Panc1 (cell line): ENCODE measurements around the gene UQCRFS1. TPM values are rescaled to one million over a fixed set of nuclear protein-coding genes. Genes with fewer than 3 reads are reported as not detected.

Experiments used
- ATAC-seq: fragments of 200-7000 bp; cut with Tn5 transposase; 2 replicates; pipeline ENCODE4 v1.9.1; 2020; ENCODE audit warnings: mild to moderate bottlenecking, moderate library complexity
- BruUV-seq: library from RNA; stranded (reverse); fragments of 400-500 nt; replicated peaks from 2 replicates; lab custom pipeline; 2021; lab: Mats Ljungman, UMichigan
- CTCF ChIA-PET: fragments of 300-600 bp; sonication (Branson Sonifier 250); formaldehyde crosslinking; loops from one replicate; lab custom pipeline; 2022; ENCODE audit warnings: antibody characterized with exemption; lab: Charles Lee
- POLR2A ChIA-PET: fragments of 300-600 bp; sonication (Branson Sonifier 250); formaldehyde crosslinking; loops from one replicate; lab custom pipeline; 2022; ENCODE audit warnings: antibody characterized with exemption; lab: Charles Lee
- DNase-seq: peaks from one replicate; pipeline ENCODE4 v3.0.0-alpha.2; 2010; ENCODE audit warnings: low read depth, low spot score
- H3K27ac ChIP-seq: 2 replicates; pipeline ENCODE4 v1.5.1; 2011; ENCODE audit warnings: mild to moderate bottlenecking, low read length, inconsistent platforms
- H3K27me3 ChIP-seq: fragments of 200-500 bp; sonication (Bioruptor generic); 2 replicates; pipeline ENCODE4 v1.6.0; 2014; ENCODE audit warnings: low read length, inconsistent platforms; ENCODE audit not compliant: control insufficient read depth, insufficient read depth
- H3K36me3 ChIP-seq: fragments of 200-500 bp; sonication (Bioruptor generic); 2 replicates; pipeline ENCODE4 v1.5.1; 2014; ENCODE audit warnings: inconsistent platforms, mild to moderate bottlenecking, low read length, moderate library complexity; ENCODE audit not compliant: control insufficient read depth, insufficient read depth
- H3K4me1 ChIP-seq: 2 replicates; pipeline ENCODE4 v1.5.1; 2011; ENCODE audit warnings: inconsistent platforms, mild to moderate bottlenecking, low read length, moderate library complexity; ENCODE audit not compliant: control insufficient read depth, insufficient read depth
- H3K4me3 ChIP-seq, 2 experiments: 2 replicates each; pipeline ENCODE4 v1.5.1; 2011 to 2012; ENCODE audit warnings: low read depth in 2 of 2, low read length in 2 of 2, mild to moderate bottlenecking in 2 of 2, inconsistent platforms in 1 of 2, moderate library complexity in 1 of 2
- H3K9me3 ChIP-seq: fragments of 200-500 bp; sonication (Bioruptor generic); 2 replicates; pipeline ENCODE4 v1.5.1; 2014; ENCODE audit warnings: low read depth, mild to moderate bottlenecking, inconsistent platforms, low read length, moderate library complexity; ENCODE audit not compliant: control insufficient read depth, insufficient read depth
- CTCF ChIP-seq: fragments of 450-650 bp; IDR thresholded peaks from 2 replicates; pipeline ENCODE4 v1.5.1; 2017; ENCODE audit warnings: mild to moderate bottlenecking
- POLR2AphosphoS5 ChIP-seq: IDR thresholded peaks from 2 replicates; pipeline ENCODE4 v1.6.1; 2012; ENCODE audit warnings: mild to moderate bottlenecking, low read depth, low read length, moderate library complexity
- SIN3A ChIP-seq: IDR thresholded peaks from 2 replicates; pipeline ENCODE4 v1.6.1; 2012; ENCODE audit warnings: low read depth, mild to moderate bottlenecking, low read length, moderate library complexity, borderline replicate concordance; ENCODE audit not compliant: insufficient read depth
- in situ Hi-C: cut with HindIII; loops from 2 replicates; pipeline ENCODE4 v1.10.0; 2016; ENCODE audit warnings: low sequenced_read_pairs, low pct_unique_long_range_greater_than_20kb
- intact Hi-C: fragments of 100-400 bp; cut with micrococcal nuclease; formaldehyde crosslinking; loops from one replicate; pipeline ENCODE4 v1.10.0; 2022; ENCODE audit not compliant: unreplicated experiment
- total RNA-seq: library from RNA; stranded (reverse); gene quantifications from one replicate; pipeline ENCODE4 v1.2.1, GENCODE V29; 2021; ENCODE audit not compliant: unreplicated experiment
- TF ChIP-seq, protein P1 (sequence below), 2 experiments: IDR thresholded peaks; 2 replicates each; pipeline ENCODE4 v1.6.1; 2011 to 2012; ENCODE audit warnings: low read depth in 2 of 2, control low read depth in 1 of 2, low read length in 1 of 2, mild to moderate bottlenecking in 1 of 2, moderate library complexity in 1 of 2; ENCODE audit not compliant: insufficient read depth in 1 of 2

Gene UQCRFS1
- total RNA-seq, 1 experiment from 2014 or later = 70.0 TPM

GRCh38 chr19:29259867-29260281, 46.9 kb upstream of the UQCRFS1 start:
- H3K36me3 ChIP-seq = no peaks in the 10 kb centered on the region
- ChIA-PET POLR2A (no interaction called here), CTCF (no interaction called here)
- H3K4me1 ChIP-seq = no peaks in the 10 kb centered on the region
- in situ Hi-C loops (no loop called here), intact Hi-C loops (loop anchor here (10.0 kb wide), 3 partner anchors 175 to 375 kb away; partner anchors contain the start of gene VSTM2B)
- ATAC-seq = no peak
- BruUV-seq = no TSS peak
- H3K4me3 ChIP-seq = no peak overlapping the region
- H3K9me3 ChIP-seq = no peaks in the 10 kb centered on the region
- no peak for DNase-seq
- no peak overlapping the region for H3K27ac ChIP-seq
- peaks cover 2% of the 10 kb centered on the region; the same call in 1 of the 2 replicates for H3K27me3 ChIP-seq
- TF ChIP-seq POLR2AphosphoS5 = no peak

GRCh38 chr19:29259153-29259552, 46.2 kb upstream of the UQCRFS1 start:
- DNase-seq (no peak), ATAC-seq (peak; percentile 75)
- CTCF ChIA-PET = interaction anchor here (1.0 kb wide), 1 partner anchor 522 kb away, joined by 4 read pairs; no protein-coding TSS in a partner anchor
- no peak for TF ChIP-seq POLR2AphosphoS5
- TF ChIP-seq CTCF = peak; percentile 82
- Histone ChIP-seq H3K4me3 (no peak overlapping the region), H3K36me3 (no peaks in the 10 kb centered on the region), H3K27ac (no peak overlapping the region), H3K9me3 (no peaks in the 10 kb centered on the region), H3K4me1 (no peaks in the 10 kb centered on the region), H3K27me3 (peaks cover 2% of the 10 kb centered on the region; the same call in 1 of the 2 replicates)
- no TSS peak for BruUV-seq
- POLR2A ChIA-PET = no interaction called here
- in situ Hi-C loops (no loop called here), intact Hi-C loops (no loop called here)

- Histone ChIP-seq H3K36me3 (no peaks in the 10 kb centered on the region), H3K27me3 (no peaks in the 10 kb centered on the region), H3K9me3 (no peaks in the 10 kb centered on the region), H3K27ac (no peak overlapping the region), H3K4me3 (no peak overlapping the region), H3K4me1 (no peaks in the 10 kb centered on the region)
- DNase-seq (no peak), ATAC-seq (no peak)
- ChIA-PET POLR2A (no interaction called here), CTCF (no interaction called here)
- TF ChIP-seq, protein P1, sequence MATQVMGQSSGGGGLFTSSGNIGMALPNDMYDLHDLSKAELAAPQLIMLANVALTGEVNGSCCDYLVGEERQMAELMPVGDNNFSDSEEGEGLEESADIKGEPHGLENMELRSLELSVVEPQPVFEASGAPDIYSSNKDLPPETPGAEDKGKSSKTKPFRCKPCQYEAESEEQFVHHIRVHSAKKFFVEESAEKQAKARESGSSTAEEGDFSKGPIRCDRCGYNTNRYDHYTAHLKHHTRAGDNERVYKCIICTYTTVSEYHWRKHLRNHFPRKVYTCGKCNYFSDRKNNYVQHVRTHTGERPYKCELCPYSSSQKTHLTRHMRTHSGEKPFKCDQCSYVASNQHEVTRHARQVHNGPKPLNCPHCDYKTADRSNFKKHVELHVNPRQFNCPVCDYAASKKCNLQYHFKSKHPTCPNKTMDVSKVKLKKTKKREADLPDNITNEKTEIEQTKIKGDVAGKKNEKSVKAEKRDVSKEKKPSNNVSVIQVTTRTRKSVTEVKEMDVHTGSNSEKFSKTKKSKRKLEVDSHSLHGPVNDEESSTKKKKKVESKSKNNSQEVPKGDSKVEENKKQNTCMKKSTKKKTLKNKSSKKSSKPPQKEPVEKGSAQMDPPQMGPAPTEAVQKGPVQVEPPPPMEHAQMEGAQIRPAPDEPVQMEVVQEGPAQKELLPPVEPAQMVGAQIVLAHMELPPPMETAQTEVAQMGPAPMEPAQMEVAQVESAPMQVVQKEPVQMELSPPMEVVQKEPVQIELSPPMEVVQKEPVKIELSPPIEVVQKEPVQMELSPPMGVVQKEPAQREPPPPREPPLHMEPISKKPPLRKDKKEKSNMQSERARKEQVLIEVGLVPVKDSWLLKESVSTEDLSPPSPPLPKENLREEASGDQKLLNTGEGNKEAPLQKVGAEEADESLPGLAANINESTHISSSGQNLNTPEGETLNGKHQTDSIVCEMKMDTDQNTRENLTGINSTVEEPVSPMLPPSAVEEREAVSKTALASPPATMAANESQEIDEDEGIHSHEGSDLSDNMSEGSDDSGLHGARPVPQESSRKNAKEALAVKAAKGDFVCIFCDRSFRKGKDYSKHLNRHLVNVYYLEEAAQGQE (IDR thresholded peaks at IDR 0.05; ENCODE audit: insufficient read depth in 1 of 2, low read depth in 2 of 2, low read length in 1 of 2) = no peak
- no peak for TF ChIP-seq SIN3A
- intact Hi-C loops = no loop called here
- no TSS peak for BruUV-seq
- in situ Hi-C loops = no loop called here
These were observed 43.6 kb upstream of the UQCRFS1 start for GRCh38 chr19:29256516-29256915.
